Measurements from ENCODE around the gene UBE2G1. TPM values are rescaled to one million over a fixed set of nuclear protein-coding genes. Genes with fewer than 3 reads are reported as not detected.

The UBE2G1 gene
- total and polyA plus RNA-seq, 2 of the 13 experiments (the other 11 are each of a cell fraction or from before 2014, with no cell fraction given) = 27.9 to 42.6 TPM

GRCh38 chr17:4366327-4367063, at the start of gene UBE2G1 (continued):
- TF ChIP-seq ZBTB33 (CRISPR knock-in tag; IDR thresholded peaks at IDR 0.05) (0 out of 2 replicates have a peak, but pooled peaks have one; percentile 30), ZNF12 (CRISPR knock-in tag; IDR thresholded peaks at IDR 0.05) (0 out of 2 replicates have a peak, but pooled peaks have one; percentile 18), THAP7 (CRISPR knock-in tag; IDR thresholded peaks at IDR 0.05) (peak; percentile 100), SP4 (CRISPR knock-in tag; IDR thresholded peaks at IDR 0.05) (peak; percentile 84), POLR2AphosphoS2 (IDR thresholded peaks at IDR 0.05; ENCODE audit: low read depth, low read length) (no peak), HDAC1 (CRISPR knock-in tag; IDR thresholded peaks at IDR 0.05) (peak; percentile 56), THAP8 (CRISPR knock-in tag; IDR thresholded peaks at IDR 0.05; ENCODE audit: borderline replicate concordance) (peak; percentile 43; the same call in 1 of the 2 replicates), ZNF431 (CRISPR knock-in tag; IDR thresholded peaks at IDR 0.05; ENCODE audit: borderline replicate concordance, low read depth) (peak; percentile 55; the same call in 1 of the 2 replicates), MXI1 (IDR thresholded peaks at IDR 0.05; ENCODE audit: borderline replicate concordance, low read depth, low read length) (peak; percentile 60; the same call in 1 of the 3 replicates), CHD4 (IDR thresholded peaks at IDR 0.05; ENCODE audit: borderline replicate concordance, low read length) (no peak), PRDM10 (CRISPR knock-in tag; IDR thresholded peaks at IDR 0.05; ENCODE audit: low read depth) (peak; percentile 79; the same call in 1 of the 2 replicates), ZNF468 (CRISPR knock-in tag; IDR thresholded peaks at IDR 0.05) (no peak), CBX1 (IDR thresholded peaks at IDR 0.05; ENCODE audit: low read depth) (peak; percentile 51), IRF9 (CRISPR knock-in tag; IDR thresholded peaks at IDR 0.05; ENCODE audit: borderline replicate concordance) (peak; percentile 53; the same call in 1 of the 2 replicates), ARID5B (CRISPR knock-in tag; IDR thresholded peaks at IDR 0.05) (peak; percentile 37; the same call in 1 of the 2 replicates)

Data from HepG2 (cell line).